Tibial artery (tissue), 4 donors: ENCODE measurements around the gene CHMP5.

Experiments
- DNase-seq, 2 donors: peaks; one replicate each; pipeline ENCODE4 v3.0.0-alpha.2; 2019
- H3K27ac ChIP-seq, 2 donors: fragments of 200-600 bp; sonication (generic) in 1 of 2; 1 replicate in 1 of 2; 2 replicates in 1 of 2; pipeline ENCODE4 v1.5.1; 2018 to 2019; ENCODE audit warnings: mild to moderate bottlenecking in 1 of 2
- H3K27me3 ChIP-seq, 2 donors: fragments of 200-600 bp; sonication (generic) in 1 of 2; one replicate each; pipeline versions ENCODE4 v1.5.1 to v1.6.0; 2016 to 2019
- H3K36me3 ChIP-seq, 3 donors: fragments of 200-600 bp; sonication (generic) in 2 of 3; one replicate each; pipeline ENCODE4 v1.5.1; 2016 to 2019; ENCODE audit warnings: mild to moderate bottlenecking in 2 of 3
- H3K4me1 ChIP-seq, 4 donors: fragments of 200-600 bp; sonication (generic) in 2 of 4; 1 replicate in 3 of 4; 2 replicates in 1 of 4; pipeline ENCODE4 v1.5.1; 2016 to 2019
- H3K4me3 ChIP-seq, 2 donors: fragments of 200-600 bp; sonication (generic) in 1 of 2; 1 replicate in 1 of 2; 2 replicates in 1 of 2; pipeline ENCODE4 v1.5.1; 2018 to 2019; ENCODE audit warnings: mild to moderate bottlenecking in 2 of 2
- H3K9me3 ChIP-seq, 3 donors: fragments of 200-600 bp; sonication (generic) in 1 of 3; one replicate each; pipeline ENCODE4 v1.5.1; 2016 to 2019
- CTCF ChIP-seq, 2 experiments: fragments of 200-600 bp in 1 of 2; fragments of 450-650 bp in 1 of 2; IDR thresholded peaks; one replicate each; pipeline ENCODE4 v1.5.1; 2017 to 2019; ENCODE audit warnings: antibody characterized with exemption in 2 of 2, mild to moderate bottlenecking in 1 of 2, moderate library complexity in 1 of 2
- intact Hi-C: fragments of 100-400 bp; cut with DNase I; formaldehyde crosslinking; loops from one replicate; pipeline ENCODE4 v1.15.0; 2023; ENCODE audit warnings: low total_unique reads

CHMP5 gene

GRCh38 chr9:33264473-33265177 lies at the start of gene CHMP5, which contains the start of gene BAG1:
CHMP5 (plus strand) TSS chr9:33265049; CDS start chr9:33265079, 30 bp downstream.
BAG1 (minus strand) TSS chr9:33264708.
- peak within 1 kb of the TSS; percentile 85 to 100 for H3K4me3 ChIP-seq
- H3K9me3 ChIP-seq: no peaks in the 10 kb centered on the region
- H3K36me3 ChIP-seq: peaks cover 30 to 60% (median 54%) of the 10 kb centered on the region in 3 donors
- H3K27ac ChIP-seq: peak within 1 kb of the TSS; percentile 89 to 93
- peak in 1 of 2 experiments; percentile 23 for TF ChIP-seq CTCF (IDR thresholded peaks at IDR 0.05)
- DNase-seq: peak; percentile 100
- intact Hi-C loops: no loop called here
- peaks cover 0 to 27% (median 25%) of the 10 kb centered on the region in 4 donors for H3K4me1 ChIP-seq
- no peaks in the 10 kb centered on the region for H3K27me3 ChIP-seq

DNA sequence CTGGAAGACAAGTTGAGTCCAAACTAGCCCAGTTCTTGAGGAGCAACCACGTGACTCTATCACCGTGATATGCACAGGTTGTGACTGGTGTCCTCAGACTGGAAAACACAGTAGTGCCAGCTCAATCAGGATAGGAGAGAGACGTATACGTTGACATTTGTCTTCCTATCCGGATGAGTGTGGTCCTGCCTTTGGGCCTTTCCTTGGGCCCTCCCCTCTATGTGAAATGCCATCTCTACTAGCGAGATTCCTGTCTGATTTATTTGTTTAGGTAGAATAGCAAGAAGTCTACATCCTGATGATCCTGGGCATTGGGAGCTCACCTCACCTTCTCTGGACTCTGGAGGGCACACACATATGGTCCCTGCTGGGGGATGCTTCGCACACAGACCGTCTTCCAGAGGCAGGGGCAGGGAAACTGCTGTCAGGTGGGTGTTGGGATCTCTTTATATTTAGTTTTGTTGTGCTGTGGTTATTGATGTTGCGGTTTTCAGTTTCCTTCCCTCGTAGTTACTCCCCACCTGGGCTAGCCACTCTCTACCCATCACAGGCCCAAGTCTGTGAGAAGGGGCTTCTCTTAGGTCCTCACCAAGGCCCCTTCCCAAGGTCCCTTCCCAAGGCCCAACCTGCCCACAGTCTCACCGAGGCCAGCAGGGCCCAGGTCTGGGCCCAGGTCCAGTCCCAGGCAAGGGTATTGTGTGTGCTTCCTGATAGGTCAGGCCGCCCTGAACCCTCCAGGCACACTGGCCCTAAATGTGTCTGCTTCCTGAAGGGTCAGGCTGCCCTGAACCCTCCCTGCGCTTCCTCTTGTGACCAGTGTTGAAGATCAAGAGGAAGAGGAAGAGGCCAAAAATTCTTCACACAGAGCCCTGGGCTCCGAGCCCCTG lies 43.9 kb upstream of the CHMP5 start:
- intact Hi-C loops: no loop called here
- Histone ChIP-seq H3K36me3 (no peaks in the 10 kb centered on the region), H3K4me1 (peaks cover 0 to 8% (median 5%) of the 10 kb centered on the region in 4 donors), H3K4me3 (no peak overlapping the region), H3K27ac (no peak overlapping the region), H3K27me3 (no peaks in the 10 kb centered on the region), H3K9me3 (no peaks in the 10 kb centered on the region)
- no peak for TF ChIP-seq CTCF (IDR thresholded peaks at IDR 0.05)
- no peak for DNase-seq

DNA sequence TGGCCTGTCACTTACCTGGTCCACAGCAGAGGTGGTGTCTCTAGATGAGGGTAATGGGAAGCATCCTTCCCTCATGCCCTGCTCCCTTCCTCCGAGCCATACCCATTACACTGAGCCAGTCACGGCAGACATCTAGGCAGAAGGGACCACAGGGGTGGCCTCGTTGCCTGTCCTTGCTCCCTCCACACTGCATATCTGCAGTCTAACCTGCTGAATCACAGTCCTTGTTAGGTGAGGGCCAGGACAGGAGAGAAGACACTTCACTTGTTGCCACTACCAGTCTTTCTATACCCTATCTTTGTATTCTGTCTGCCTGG lies 43.3 kb upstream of the CHMP5 start:
- intact Hi-C loops: no loop called here
- peaks cover 0 to 8% (median 5%) of the 10 kb centered on the region in 4 donors for H3K4me1 ChIP-seq
- H3K27ac ChIP-seq: no peak overlapping the region
- H3K4me3 ChIP-seq: no peak overlapping the region
- H3K27me3 ChIP-seq: no peaks in the 10 kb centered on the region
- H3K36me3 ChIP-seq: no peaks in the 10 kb centered on the region
- no peak for DNase-seq
- TF ChIP-seq CTCF (IDR thresholded peaks at IDR 0.05): no peak
- no peaks in the 10 kb centered on the region for H3K9me3 ChIP-seq

DNA sequence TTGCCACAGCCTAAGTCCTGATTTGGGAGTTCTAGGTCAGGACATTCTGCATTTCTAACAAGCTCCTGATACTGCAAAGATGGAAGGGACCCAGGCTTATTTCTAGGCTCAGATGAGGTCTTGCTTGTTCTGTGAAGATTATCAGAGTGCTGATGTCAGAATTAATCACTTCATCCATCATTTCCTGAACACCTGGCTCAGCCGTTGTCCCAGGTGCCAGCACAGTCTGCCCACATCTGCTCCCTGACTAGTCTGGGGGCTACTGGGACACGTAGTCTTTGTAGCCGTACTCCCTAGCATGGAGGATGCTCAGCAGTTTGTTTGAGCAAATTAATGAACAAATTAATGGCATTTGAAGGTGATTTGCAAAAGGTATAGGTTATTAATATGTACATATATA lies 42.8 kb upstream of the CHMP5 start:
- no peak overlapping the region for H3K27ac ChIP-seq
- TF ChIP-seq CTCF (IDR thresholded peaks at IDR 0.05): no peak
- no peak overlapping the region for H3K4me3 ChIP-seq
- no peaks in the 10 kb centered on the region for H3K36me3 ChIP-seq
- intact Hi-C loops: no loop called here
- no peaks in the 10 kb centered on the region for H3K27me3 ChIP-seq
- no peaks in the 10 kb centered on the region for H3K9me3 ChIP-seq
- no peak for DNase-seq
- H3K4me1 ChIP-seq: peaks cover 0 to 8% (median 5%) of the 10 kb centered on the region in 4 donors

GRCh38 chr9:33223696-33224095 lies 41.2 kb upstream of the CHMP5 start:
- Histone ChIP-seq H3K9me3 (no peaks in the 10 kb centered on the region), H3K4me1 (peaks cover 0 to 8% (median 5%) of the 10 kb centered on the region in 4 donors), H3K27me3 (no peaks in the 10 kb centered on the region), H3K27ac (no peak overlapping the region), H3K36me3 (no peaks in the 10 kb centered on the region), H3K4me3 (no peak overlapping the region)
- TF ChIP-seq CTCF (IDR thresholded peaks at IDR 0.05): no peak
- DNase-seq: no peak
- intact Hi-C loops: no loop called here
